OCI-LY7 (cell line): ENCODE data around the gene CCT8. TPM values are rescaled to one million over a fixed set of nuclear protein-coding genes. Genes with fewer than 3 reads are reported as not detected.

ENCODE experiments used
- BruUV-seq: library from RNA; stranded (reverse); fragments of 400-500 nt; replicated peaks from 2 replicates; lab custom pipeline; 2021; lab: Mats Ljungman, UMichigan
- CTCF ChIA-PET: fragments of 300-600 bp; sonication (Branson Sonifier 250); formaldehyde crosslinking; loops from one replicate; lab custom pipeline; 2022; ENCODE audit warnings: antibody characterized with exemption; ENCODE audit not compliant: unreplicated experiment; lab: Charles Lee
- POLR2A ChIA-PET: fragments of 300-600 bp; sonication (Branson Sonifier 250); formaldehyde crosslinking; loops from one replicate; lab custom pipeline; 2022; ENCODE audit warnings: antibody characterized with exemption; lab: Charles Lee
- DNase-seq: peaks from one replicate; pipeline ENCODE4 v3.0.0-alpha.2; 2015; ENCODE audit warnings: low spot score
- H2AFZ ChIP-seq: fragments of 200-600 bp; sonication (generic), shearing (Covaris generic); 2 replicates; pipeline ENCODE4 v1.6.1; 2014; ENCODE audit warnings: mild to moderate bottlenecking, antibody characterized with exemption, low read length, moderate library complexity
- H3K27ac ChIP-seq: fragments of 200-600 bp; sonication (generic); 2 replicates; pipeline ENCODE4 v1.5.1; 2014; ENCODE audit warnings: mixed run types, low read depth, mild to moderate bottlenecking, moderate library complexity, low read length, inconsistent platforms; ENCODE audit not compliant: poor library complexity, severe bottlenecking
- H3K36me3 ChIP-seq: fragments of 200-600 bp; sonication (generic); 2 replicates; pipeline ENCODE4 v1.6.1; 2014; ENCODE audit warnings: mild to moderate bottlenecking, antibody characterized with exemption, low read length, moderate library complexity, mixed read lengths; ENCODE audit not compliant: insufficient read depth
- H3K4me1 ChIP-seq: fragments of 200-600 bp; sonication (generic); 2 replicates; pipeline ENCODE4 v1.5.1; 2014; ENCODE audit warnings: mild to moderate bottlenecking, low read length; ENCODE audit not compliant: insufficient read depth, poor library complexity, severe bottlenecking
- H3K4me2 ChIP-seq: fragments of 200-600 bp; sonication (generic); 2 replicates; pipeline ENCODE4 v1.6.1; 2014; ENCODE audit warnings: mild to moderate bottlenecking, low read length
- H3K4me3 ChIP-seq: fragments of 200-600 bp; sonication (generic); 2 replicates; pipeline ENCODE4 v1.5.1; 2014; ENCODE audit warnings: mild to moderate bottlenecking, low read depth, low read length; ENCODE audit not compliant: poor library complexity, severe bottlenecking
- H3K79me2 ChIP-seq: fragments of 200-600 bp; sonication (generic); 2 replicates; pipeline ENCODE4 v1.6.1; 2016; ENCODE audit warnings: low read depth, mild to moderate bottlenecking, low read length, moderate library complexity, mixed read lengths; ENCODE audit not compliant: insufficient read depth
- H3K9me2 ChIP-seq: fragments of 200-600 bp; sonication (generic); 2 replicates; pipeline ENCODE4 v1.6.1; 2016; ENCODE audit warnings: mild to moderate bottlenecking, low read length, mixed read lengths; ENCODE audit not compliant: insufficient read depth
- H3K9me3 ChIP-seq: fragments of 200-600 bp; sonication (generic); 2 replicates; pipeline ENCODE4 v1.6.1; 2014; ENCODE audit warnings: mild to moderate bottlenecking, mixed run types, low read length, mixed read lengths
- H4K20me1 ChIP-seq: fragments of 200-600 bp; sonication (generic); 2 replicates; pipeline ENCODE4 v1.6.1; 2014; ENCODE audit warnings: mild to moderate bottlenecking, antibody characterized with exemption, low read length, moderate library complexity, mixed read lengths; ENCODE audit not compliant: insufficient read depth
- CTCF ChIP-seq: fragments of 200-600 bp; sonication (generic); conservative IDR thresholded peaks from 2 replicates; pipeline ENCODE4 v1.5.1; 2014; ENCODE audit warnings: mild to moderate bottlenecking, antibody characterized with exemption, low read length, moderate library complexity, mixed read lengths
- EZH2phosphoT487 ChIP-seq: fragments of 200-600 bp; sonication (generic); IDR thresholded peaks from 2 replicates; pipeline ENCODE4 v1.6.1; 2018; ENCODE audit warnings: low read depth, borderline replicate concordance, mild to moderate bottlenecking, mixed run types, antibody characterized with exemption, low read length, moderate library complexity, mixed read lengths
- intact Hi-C: fragments of 100-400 bp; cut with micrococcal nuclease; formaldehyde crosslinking; loops from one replicate; pipeline ENCODE4 v1.10.0; 2022; ENCODE audit not compliant: unreplicated experiment
- total RNA-seq, 2 experiments: library from RNA; depleted of rRNA in 1 of 2; stranded (reverse); fragments of >200 nt in 1 of 2; shearing (Covaris generic) in 1 of 2; gene quantifications; 2 replicates each; pipeline ENCODE4 v1.2.3, GENCODE V29; 2014 to 2022

The CCT8 gene
- total RNA-seq, 2 experiments from 2014 or later = 229 to 375 TPM

- Histone ChIP-seq H3K9me3 (no peaks in the 10 kb centered on the region), H3K4me3 (no peak overlapping the region), H3K4me2 (no peak overlapping the region), H2AFZ (no peak overlapping the region), H3K36me3 (no peaks in the 10 kb centered on the region), H3K79me2 (no peaks in the 10 kb centered on the region), H3K27ac (no peak overlapping the region), H4K20me1 (no peaks in the 10 kb centered on the region), H3K4me1 (no peaks in the 10 kb centered on the region), H3K9me2 (no peaks in the 10 kb centered on the region)
- DNase-seq = no peak
- BruUV-seq = no TSS peak
- TF ChIP-seq EZH2phosphoT487 = no peak
- no peak for TF ChIP-seq CTCF
- intact Hi-C loops = no loop called here
- ChIA-PET CTCF (no interaction called here), POLR2A (interaction anchor here (0.7 to 2.2 kb wide), 6 partner anchors 9 to 195 kb away, joined by 3 to 13 read pairs (median 4); no protein-coding TSS in a partner anchor)
Observed at GRCh38 chr21:29105218-29105617, 31.8 kb upstream of the CCT8 start.

- DNase-seq = no peak
- POLR2A ChIA-PET = interaction anchor here (0.7 to 2.2 kb wide), 5 partner anchors 11 to 317 kb away, joined by 3 to 13 read pairs (median 8); no protein-coding TSS in a partner anchor
- Histone ChIP-seq H3K79me2 (no peaks in the 10 kb centered on the region), H3K9me3 (no peaks in the 10 kb centered on the region), H3K27ac (no peak overlapping the region), H4K20me1 (no peaks in the 10 kb centered on the region), H3K4me3 (no peak overlapping the region), H3K36me3 (no peaks in the 10 kb centered on the region), H3K4me1 (no peaks in the 10 kb centered on the region), H3K4me2 (no peak overlapping the region), H2AFZ (no peak overlapping the region), H3K9me2 (no peaks in the 10 kb centered on the region)
- TF ChIP-seq EZH2phosphoT487 = no peak
- no peak for TF ChIP-seq CTCF
- BruUV-seq = no TSS peak
- CTCF ChIA-PET = no interaction called here
- intact Hi-C loops = no loop called here
Observed at GRCh38 chr21:29104239-29104708, 30.8 kb upstream of the CCT8 start.

GRCh38 chr21:29102791-29103257 lies 29.4 kb upstream of the CCT8 start:
- CTCF ChIA-PET = no interaction called here
- Histone ChIP-seq H3K9me3 (no peaks in the 10 kb centered on the region), H4K20me1 (no peaks in the 10 kb centered on the region), H3K9me2 (no peaks in the 10 kb centered on the region), H3K4me1 (no peaks in the 10 kb centered on the region), H3K27ac (no peak overlapping the region), H2AFZ (no peak overlapping the region), H3K36me3 (no peaks in the 10 kb centered on the region), H3K4me2 (no peak overlapping the region), H3K79me2 (no peaks in the 10 kb centered on the region), H3K4me3 (no peak overlapping the region)
- POLR2A ChIA-PET = interaction anchor here (0.6 to 1.7 kb wide), 5 partner anchors 11 to 1833 kb away, joined by 3 to 8 read pairs (median 4); no protein-coding TSS in a partner anchor
- DNase-seq = no peak
- intact Hi-C loops = no loop called here
- no TSS peak for BruUV-seq
- TF ChIP-seq EZH2phosphoT487 (no peak), CTCF (no peak)
